Left renal pelvis (tissue), 4 donors: ENCODE measurements around the gene SBK1. TPM values are rescaled to one million over a fixed set of nuclear protein-coding genes. Genes with fewer than 3 reads are reported as not detected.
A peak's percentile ranks its signal among the peaks of the same experiment; 100 is the strongest.

Source experiments
- DNase-seq, 4 donors: peaks; one replicate each; pipeline ENCODE4 v3.0.0-alpha.2; 2013; ENCODE audit warnings: low read depth in 4 of 4, low spot score in 3 of 4
- polyA plus RNA-seq, 4 donors: library from polyadenylated mRNA; unstranded; fragments of 120-200 nt; gene quantifications; one replicate each; pipeline ENCODE4 v1.2.1, GENCODE V29; 2013; ENCODE audit not compliant: insufficient read length in 4 of 4

Gene SBK1
- polyA plus RNA-seq, 4 donors: 7.6 to 21.7 (median 15.8) TPM

DNA sequence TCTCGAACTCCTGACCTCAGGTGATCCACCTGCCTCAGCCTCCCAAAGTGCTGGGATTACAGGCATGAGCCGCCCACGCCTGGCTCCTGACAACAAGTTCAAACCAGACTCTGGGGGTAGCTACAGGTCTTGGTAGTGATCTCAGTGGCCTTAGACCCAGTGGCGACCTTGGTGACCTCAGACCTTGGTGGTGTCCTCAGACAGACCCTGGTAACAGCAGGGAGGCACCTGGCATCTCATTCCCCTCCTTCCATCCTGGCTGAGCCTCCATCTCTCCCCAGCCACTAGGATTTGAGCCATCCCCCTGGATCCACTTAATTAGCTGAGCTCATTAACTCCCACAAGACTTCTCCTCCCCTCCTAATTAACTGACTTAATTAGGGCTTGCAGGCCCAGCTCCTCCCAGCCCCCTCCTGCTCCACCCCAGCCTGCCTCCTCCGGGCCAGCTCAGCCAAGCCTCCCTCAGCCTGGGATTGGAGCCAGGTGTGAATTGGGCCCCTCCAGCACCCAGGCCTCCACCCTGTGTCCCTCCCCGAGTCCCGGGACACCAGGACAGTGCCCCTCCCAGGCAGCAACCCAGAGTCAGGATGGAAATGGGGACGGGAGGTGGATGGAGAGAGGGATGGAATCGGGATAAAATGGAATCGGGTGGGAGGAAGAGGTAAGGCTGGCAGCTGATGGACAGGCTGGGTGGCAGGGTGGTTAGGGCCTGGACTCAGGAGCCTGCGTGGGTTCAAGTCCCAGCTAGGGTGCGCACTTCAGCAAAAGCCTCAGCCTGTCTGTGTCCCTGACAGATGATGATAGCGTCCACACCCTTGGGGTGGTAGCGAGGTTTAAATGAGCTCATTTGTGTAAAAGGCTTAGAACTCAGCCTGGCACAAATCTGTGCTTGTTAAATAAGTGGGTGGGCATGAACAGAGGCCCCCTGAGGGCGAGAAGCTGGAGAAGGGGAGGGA, 11.2 kb upstream of the SBK1 start:
- no peak for DNase-seq

- DNase-seq: no peak
Observed at GRCh38 chr16:28282045-28282444, 10.3 kb upstream of the SBK1 start.

- DNase-seq: no peak
Observed at GRCh38 chr16:28283173-28283572, 9.2 kb upstream of the SBK1 start.

- no peak for DNase-seq
Observed at GRCh38 chr16:28283798-28284577, 8.3 kb upstream of the SBK1 start.

- DNase-seq: no peak
Observed at GRCh38 chr16:28285649-28286048, 6.7 kb upstream of the SBK1 start.

- DNase-seq: no peak
Observed at GRCh38 chr16:28288114-28288513, 4.2 kb upstream of the SBK1 start.

DNA sequence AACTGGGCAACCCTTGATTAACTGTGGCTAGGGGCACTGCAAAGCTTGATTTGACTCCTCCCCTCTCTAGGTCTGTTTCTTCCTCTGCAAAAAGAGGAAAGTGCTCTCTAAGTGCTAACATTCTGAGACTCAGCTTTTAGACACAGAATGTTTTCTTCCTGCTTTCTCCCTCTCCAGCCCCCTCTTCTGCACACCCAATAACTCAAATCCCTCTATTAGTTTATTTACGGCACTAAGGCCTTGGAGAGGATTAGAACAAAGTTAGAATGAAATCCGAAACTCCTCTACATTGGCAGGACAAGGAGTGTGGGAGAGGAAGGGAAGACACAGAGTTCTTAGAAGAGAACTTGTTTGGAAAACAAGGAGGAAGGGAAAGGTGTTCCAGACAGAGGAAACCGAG, 3.3 kb upstream of the SBK1 start:
- DNase-seq: no peak

- DNase-seq: no peak
Observed at GRCh38 chr16:28289939-28290858, 2.1 kb upstream of the SBK1 start.

DNA sequence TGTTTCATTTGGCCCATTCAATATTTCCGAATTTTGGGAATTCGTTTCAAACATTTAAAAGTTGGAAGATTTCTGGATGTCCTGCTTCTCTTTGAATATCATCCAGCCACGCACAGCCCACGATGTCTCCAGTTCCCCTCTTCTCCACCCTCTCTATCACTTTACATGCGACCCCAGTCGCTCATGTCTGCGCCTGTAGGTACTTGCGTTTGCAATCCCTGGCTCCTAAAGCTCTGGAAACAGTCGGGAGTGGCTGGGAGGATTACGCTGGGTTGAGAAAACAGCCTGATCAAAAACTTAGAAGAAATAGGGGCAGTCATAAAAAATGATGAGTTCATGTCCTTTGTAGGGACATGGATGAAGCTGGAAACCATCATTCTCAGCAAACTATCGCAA, 1.5 kb upstream of the SBK1 start:
- DNase-seq: no peak

- peak in 3 of 4 donors; percentile 41 to 63 (median 46) for DNase-seq
Observed at GRCh38 chr16:28292731-28293600, 641 bp downstream of the SBK1 start.

DNA sequence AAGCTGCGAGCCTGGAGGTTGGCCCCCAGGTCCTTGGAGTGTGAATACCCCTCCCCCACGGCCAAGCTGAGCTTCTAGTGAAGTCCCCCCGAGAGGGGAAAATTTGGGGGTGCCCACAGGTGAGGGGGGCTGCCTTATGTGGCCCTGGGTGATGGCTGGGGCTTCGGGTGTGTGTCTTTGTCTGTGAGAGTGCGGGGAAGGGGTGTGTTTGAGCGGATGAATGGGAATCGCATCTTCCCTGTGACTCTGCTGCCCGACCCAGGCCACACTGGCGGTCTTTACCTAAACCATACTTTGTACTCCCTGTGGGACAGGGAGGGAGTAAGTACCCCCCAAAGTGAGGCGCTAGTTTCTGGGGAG, 1.3 kb downstream of the SBK1 start:
- DNase-seq: no peak

- DNase-seq: no peak
Observed at GRCh38 chr16:28294201-28294600, 1.9 kb downstream of the SBK1 start.

- no peak for DNase-seq
Observed at GRCh38 chr16:28295276-28295675, 3.0 kb downstream of the SBK1 start.

- DNase-seq: no peak
Observed at GRCh38 chr16:28297308-28297707, 5.0 kb downstream of the SBK1 start.

GRCh38 chr16:28297784-28298510, 5.6 kb downstream of the SBK1 start:
- DNase-seq: no peak

- no peak for DNase-seq
Observed at GRCh38 chr16:28298511-28298878, 6.2 kb downstream of the SBK1 start.

- no peak for DNase-seq
Observed at GRCh38 chr16:28300327-28300726, 8.0 kb downstream of the SBK1 start.

DNA sequence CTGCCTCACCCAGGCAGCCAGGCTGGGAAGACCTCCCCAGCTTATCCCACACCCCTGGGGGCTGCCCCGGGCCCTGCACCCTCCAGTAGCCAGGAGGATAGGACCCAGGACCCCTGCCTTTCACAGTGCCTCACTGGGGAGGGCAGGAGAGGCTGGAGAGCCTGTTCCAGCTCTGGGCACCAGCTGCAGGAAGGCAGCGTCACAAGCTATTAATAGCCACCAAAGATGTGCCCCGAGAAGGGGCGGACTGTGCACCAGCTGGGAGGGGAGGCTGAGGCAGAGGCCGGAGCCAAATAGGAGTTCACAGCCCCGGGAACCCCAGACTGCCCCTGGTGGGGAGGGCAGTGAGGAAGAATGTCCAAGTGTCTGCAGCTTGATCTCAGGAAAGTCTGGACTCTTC, 8.8 kb downstream of the SBK1 start:
- DNase-seq: no peak

DNA sequence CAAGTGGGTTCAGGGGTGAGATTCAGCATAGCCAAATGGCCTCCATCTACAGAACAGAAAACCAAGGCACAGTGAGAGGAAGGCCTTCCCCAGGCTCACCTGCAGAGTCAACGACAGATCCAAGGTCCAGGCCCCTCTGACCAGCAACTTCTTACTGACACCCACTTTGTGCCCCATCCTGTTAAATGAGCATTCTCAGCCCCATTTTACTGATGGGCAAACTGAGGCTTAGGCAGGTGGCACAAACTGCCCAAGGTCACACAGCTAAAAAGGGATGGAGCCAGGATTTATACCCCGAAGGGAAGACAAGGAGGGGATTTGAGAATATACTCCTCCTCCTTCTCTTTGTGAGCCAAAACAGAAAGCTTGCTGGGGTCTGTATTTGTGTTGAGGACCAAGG, 9.3 kb downstream of the SBK1 start:
- no peak for DNase-seq
